ENCODE data around the gene KCNS3.
"Not testable (repeated sequence)": the region's sequence is repeated elsewhere in the genome, so short reads cannot be mapped to it uniquely, and the experiment has no call there.

The KCNS3 gene

DNA sequence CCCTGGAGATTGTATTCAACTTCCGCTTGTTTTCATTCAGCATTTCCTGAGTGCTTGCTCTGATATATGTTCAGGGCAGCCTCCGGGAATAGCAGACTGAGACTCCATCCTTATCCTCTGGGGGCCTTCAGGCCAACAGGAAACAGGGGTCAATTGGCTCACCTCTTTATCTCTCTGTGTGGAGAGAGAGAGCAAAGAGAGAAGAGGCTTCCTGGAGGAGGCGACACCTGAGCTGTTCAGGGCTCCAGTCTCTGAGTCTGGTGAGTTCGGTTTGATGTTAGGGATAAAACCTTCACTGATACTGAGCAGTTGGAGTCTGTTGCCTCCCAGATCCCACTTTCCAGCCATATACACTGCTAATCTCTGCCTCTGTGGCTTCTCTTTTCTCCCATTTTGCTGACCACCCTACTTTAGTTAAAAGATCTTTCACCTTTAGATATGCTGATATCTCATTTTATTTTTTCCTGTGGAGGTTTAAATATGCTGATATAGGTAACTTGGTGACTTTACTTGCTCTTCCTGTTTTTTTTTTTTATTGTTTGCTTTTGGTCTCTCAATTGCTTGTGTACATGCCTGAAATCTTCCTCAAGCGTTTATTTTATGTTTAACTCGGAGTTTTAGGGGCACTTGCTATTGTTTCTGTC is 56.9 kb downstream of the KCNS3 start:
- H3K27me3 ChIP-seq (ENCODE audit: insufficient read depth, low read length) = no peaks in the 10 kb centered on the region
- H3K4me3 ChIP-seq (ENCODE audit: low read length) = no peak overlapping the region
- no peaks in the 10 kb centered on the region for H3K4me1 ChIP-seq (ENCODE audit: insufficient read depth, low read length)
- H2AFZ ChIP-seq (ENCODE audit: low read depth, low read length) = no peak overlapping the region
- no peaks in the 10 kb centered on the region for H3K9me3 ChIP-seq (ENCODE audit: low read length)
- H3K36me3 ChIP-seq (ENCODE audit: insufficient read depth, low read length) = no peaks in the 10 kb centered on the region

GRCh38 chr2:17936599-17936998 is 58.1 kb downstream of the KCNS3 start:
- Histone ChIP-seq H3K27me3 (ENCODE audit: insufficient read depth, low read length) (no peaks in the 10 kb centered on the region), H3K9me3 (ENCODE audit: low read length) (no peaks in the 10 kb centered on the region), H2AFZ (ENCODE audit: low read depth, low read length) (no peak overlapping the region), H3K36me3 (ENCODE audit: insufficient read depth, low read length) (no peaks in the 10 kb centered on the region), H3K4me1 (ENCODE audit: insufficient read depth, low read length) (no peaks in the 10 kb centered on the region), H3K4me3 (ENCODE audit: low read length) (no peak overlapping the region)

- H2AFZ ChIP-seq (ENCODE audit: low read depth, low read length) = no peak overlapping the region
- H3K36me3 ChIP-seq (ENCODE audit: insufficient read depth, low read length) = no peaks in the 10 kb centered on the region
- H3K27me3 ChIP-seq (ENCODE audit: insufficient read depth, low read length) = no peaks in the 10 kb centered on the region
- no peak overlapping the region for H3K4me3 ChIP-seq (ENCODE audit: low read length)
- H3K9me3 ChIP-seq (ENCODE audit: low read length) = no peaks in the 10 kb centered on the region
- no peaks in the 10 kb centered on the region for H3K4me1 ChIP-seq (ENCODE audit: insufficient read depth, low read length)
These were observed 61.7 kb downstream of the KCNS3 start for GRCh38 chr2:17940091-17940630.

GRCh38 chr2:17943444-17943843 is 65.0 kb downstream of the KCNS3 start:
- Histone ChIP-seq H2AFZ (ENCODE audit: low read depth, low read length) (no peak overlapping the region), H3K4me3 (ENCODE audit: low read length) (no peak overlapping the region), H3K27me3 (ENCODE audit: insufficient read depth, low read length) (no peaks in the 10 kb centered on the region), H3K4me1 (ENCODE audit: insufficient read depth, low read length) (no peaks in the 10 kb centered on the region), H3K36me3 (ENCODE audit: insufficient read depth, low read length) (no peaks in the 10 kb centered on the region), H3K9me3 (ENCODE audit: low read length) (no peaks in the 10 kb centered on the region)

DNA sequence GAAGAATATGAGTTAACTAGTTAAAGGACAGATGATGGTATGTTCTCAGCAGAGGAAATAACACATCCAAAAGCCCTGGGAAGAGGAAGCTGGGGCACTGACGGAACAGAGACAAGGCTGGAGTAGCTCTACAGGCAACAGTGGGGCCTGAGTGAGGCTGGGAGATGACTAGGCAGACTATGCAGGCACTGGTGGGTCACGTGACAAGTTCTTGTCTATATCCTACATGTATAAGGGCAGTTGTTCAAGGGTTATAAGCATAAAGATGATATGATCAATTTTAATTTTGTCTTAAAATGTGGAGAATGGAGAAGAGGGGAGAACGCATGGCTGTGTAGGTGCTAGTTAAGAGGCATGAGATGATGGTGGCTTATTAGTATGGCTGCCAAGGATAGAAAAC is 68.6 kb downstream of the KCNS3 start:
- no peaks in the 10 kb centered on the region for H3K9me3 ChIP-seq (ENCODE audit: low read length)
- H2AFZ ChIP-seq (ENCODE audit: low read depth, low read length) = no peak overlapping the region
- no peaks in the 10 kb centered on the region for H3K4me1 ChIP-seq (ENCODE audit: insufficient read depth, low read length)
- no peaks in the 10 kb centered on the region for H3K36me3 ChIP-seq (ENCODE audit: insufficient read depth, low read length)
- no peak overlapping the region for H3K4me3 ChIP-seq (ENCODE audit: low read length)
- no peaks in the 10 kb centered on the region for H3K27me3 ChIP-seq (ENCODE audit: insufficient read depth, low read length)

- Histone ChIP-seq H3K9me3 (ENCODE audit: low read length) (no peaks in the 10 kb centered on the region), H2AFZ (ENCODE audit: low read depth, low read length) (no peak overlapping the region), H3K27me3 (ENCODE audit: insufficient read depth, low read length) (no peaks in the 10 kb centered on the region), H3K4me3 (ENCODE audit: low read length) (no peak overlapping the region), H3K36me3 (ENCODE audit: insufficient read depth, low read length) (no peaks in the 10 kb centered on the region), H3K4me1 (ENCODE audit: insufficient read depth, low read length) (no peaks in the 10 kb centered on the region)
These were observed 71.5 kb downstream of the KCNS3 start for GRCh38 chr2:17950006-17950405.

DNA sequence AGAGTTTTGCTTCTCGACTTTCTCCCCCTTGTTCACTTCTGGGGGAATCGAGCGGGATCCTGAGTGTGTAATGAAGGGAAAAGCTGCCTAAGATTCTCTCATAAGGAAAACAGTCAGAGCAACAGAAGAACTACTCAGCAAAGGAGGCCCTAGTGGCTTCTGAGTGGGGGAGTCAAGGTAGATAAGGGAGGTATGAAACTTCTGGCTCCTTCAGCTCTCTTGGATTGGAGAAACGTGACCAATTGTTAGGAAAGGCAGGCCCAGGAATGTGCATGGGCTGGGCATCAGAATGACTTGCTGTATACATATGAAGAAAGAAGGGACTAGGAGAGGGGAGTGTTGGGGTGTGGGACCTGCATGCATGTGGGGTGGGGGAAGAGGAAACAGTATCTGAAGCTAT is 73.1 kb downstream of the KCNS3 start:
- H2AFZ ChIP-seq (ENCODE audit: low read depth, low read length) = no peak overlapping the region
- no peaks in the 10 kb centered on the region for H3K36me3 ChIP-seq (ENCODE audit: insufficient read depth, low read length)
- H3K27me3 ChIP-seq (ENCODE audit: insufficient read depth, low read length) = no peaks in the 10 kb centered on the region
- no peaks in the 10 kb centered on the region for H3K9me3 ChIP-seq (ENCODE audit: low read length)
- H3K4me3 ChIP-seq (ENCODE audit: low read length) = no peak overlapping the region
- no peaks in the 10 kb centered on the region for H3K4me1 ChIP-seq (ENCODE audit: insufficient read depth, low read length)

- no peaks in the 10 kb centered on the region for H3K9me3 ChIP-seq (ENCODE audit: low read length)
- no peaks in the 10 kb centered on the region for H3K4me1 ChIP-seq (ENCODE audit: insufficient read depth, low read length)
- H2AFZ ChIP-seq (ENCODE audit: low read depth, low read length) = no peak overlapping the region
- H3K36me3 ChIP-seq (ENCODE audit: insufficient read depth, low read length) = no peaks in the 10 kb centered on the region
- H3K4me3 ChIP-seq (ENCODE audit: low read length) = no peak overlapping the region
- no peaks in the 10 kb centered on the region for H3K27me3 ChIP-seq (ENCODE audit: insufficient read depth, low read length)
These were observed 80.1 kb downstream of the KCNS3 start for GRCh38 chr2:17958466-17959092.

DNA sequence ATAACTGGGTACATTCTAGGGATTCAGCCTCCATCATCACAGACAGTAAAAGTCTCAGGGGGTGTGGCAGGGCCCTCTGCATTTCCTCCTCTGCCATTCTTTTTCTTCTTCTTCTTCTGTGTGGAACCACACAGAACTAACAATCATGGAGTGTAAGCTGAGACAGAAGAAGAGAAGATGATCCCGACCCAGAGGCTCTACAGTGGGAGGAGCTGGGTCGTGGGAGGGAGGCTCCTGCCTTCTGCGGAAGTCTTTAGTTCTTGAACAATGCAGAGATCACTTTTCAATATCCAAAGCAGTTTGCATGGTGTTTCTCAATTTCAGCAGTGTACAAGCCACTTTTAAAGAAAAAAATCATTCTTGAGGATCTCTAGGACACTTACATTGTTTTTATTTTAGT is 80.9 kb downstream of the KCNS3 start:
- no peak overlapping the region for H2AFZ ChIP-seq (ENCODE audit: low read depth, low read length)

GRCh38 chr2:17959833-17960232 is 81.4 kb downstream of the KCNS3 start:
- Histone ChIP-seq H3K4me1 (ENCODE audit: insufficient read depth, low read length) (no peaks in the 10 kb centered on the region), H3K4me3 (ENCODE audit: low read length) (no peak overlapping the region), H2AFZ (ENCODE audit: low read depth, low read length) (no peak overlapping the region), H3K9me3 (ENCODE audit: low read length) (no peaks in the 10 kb centered on the region), H3K36me3 (ENCODE audit: insufficient read depth, low read length) (no peaks in the 10 kb centered on the region), H3K27me3 (ENCODE audit: insufficient read depth, low read length) (no peaks in the 10 kb centered on the region)

More for the DNA sequence above, 80.9 kb downstream of the KCNS3 start:
- Histone ChIP-seq H3K4me1 (ENCODE audit: insufficient read depth, low read length) (no peaks in the 10 kb centered on the region), H3K4me3 (ENCODE audit: low read length) (no peak overlapping the region), H3K9me3 (ENCODE audit: low read length) (no peaks in the 10 kb centered on the region), H3K36me3 (ENCODE audit: insufficient read depth, low read length) (no peaks in the 10 kb centered on the region), H3K27me3 (ENCODE audit: insufficient read depth, low read length) (no peaks in the 10 kb centered on the region)

GRCh38 chr2:17960925-17961324 is 82.5 kb downstream of the KCNS3 start:
- Histone ChIP-seq H2AFZ (ENCODE audit: low read depth, low read length) (no peak overlapping the region), H3K4me1 (ENCODE audit: insufficient read depth, low read length) (no peaks in the 10 kb centered on the region), H3K27me3 (ENCODE audit: insufficient read depth, low read length) (no peaks in the 10 kb centered on the region), H3K9me3 (ENCODE audit: low read length) (no peaks in the 10 kb centered on the region), H3K36me3 (ENCODE audit: insufficient read depth, low read length) (no peaks in the 10 kb centered on the region), H3K4me3 (ENCODE audit: low read length) (no peak overlapping the region)

DNA sequence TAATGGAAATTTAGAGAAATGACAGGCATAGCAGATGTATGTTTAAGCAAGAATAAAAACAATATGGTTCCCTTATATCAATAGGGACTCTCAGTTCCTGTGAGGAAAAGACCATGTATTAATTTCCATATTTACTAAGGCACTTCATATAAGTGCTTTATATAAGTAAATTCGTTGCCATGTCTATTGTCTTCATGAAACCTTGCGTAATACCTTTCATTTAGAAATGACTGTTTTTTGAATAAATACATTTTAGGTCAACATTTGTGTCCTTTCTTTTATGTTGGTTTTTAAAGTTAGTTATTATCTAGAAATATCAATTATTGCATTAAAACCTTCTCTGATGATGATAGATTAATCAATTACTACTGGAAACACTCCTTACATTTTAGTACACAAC is 83.3 kb downstream of the KCNS3 start:
- Histone ChIP-seq H3K36me3 (ENCODE audit: insufficient read depth, low read length) (no peaks in the 10 kb centered on the region), H3K9me3 (ENCODE audit: low read length) (no peaks in the 10 kb centered on the region), H2AFZ (ENCODE audit: low read depth, low read length) (no peak overlapping the region), H3K27me3 (ENCODE audit: insufficient read depth, low read length) (no peaks in the 10 kb centered on the region), H3K4me3 (ENCODE audit: low read length) (no peak overlapping the region), H3K4me1 (ENCODE audit: insufficient read depth, low read length) (no peaks in the 10 kb centered on the region)

GRCh38 chr2:17962876-17963275 is 84.4 kb downstream of the KCNS3 start:
- Histone ChIP-seq H3K36me3 (ENCODE audit: insufficient read depth, low read length) (no peaks in the 10 kb centered on the region), H3K9me3 (ENCODE audit: low read length) (no peaks in the 10 kb centered on the region), H3K4me3 (ENCODE audit: low read length) (no peak overlapping the region), H3K27me3 (ENCODE audit: insufficient read depth, low read length) (no peaks in the 10 kb centered on the region), H3K4me1 (ENCODE audit: insufficient read depth, low read length) (no peaks in the 10 kb centered on the region), H2AFZ (ENCODE audit: low read depth, low read length) (no peak overlapping the region)

GRCh38 chr2:17963571-17963970 is 85.1 kb downstream of the KCNS3 start:
- H3K4me1 ChIP-seq (ENCODE audit: insufficient read depth, low read length); H2AFZ ChIP-seq (ENCODE audit: low read depth, low read length); H3K36me3 ChIP-seq (ENCODE audit: insufficient read depth, low read length); H3K9me3 ChIP-seq (ENCODE audit: low read length); H3K27me3 ChIP-seq (ENCODE audit: insufficient read depth, low read length); H3K4me3 ChIP-seq (ENCODE audit: low read length): not testable (repeated sequence)

Measured in neuron (in vitro differentiated cells).